Activated gamma-delta T cell (primary cell): ENCODE data around the gene SIGLEC9.

Experiments used
- DNase-seq: peaks from one replicate; lab custom pipeline; 2025; lab: John Stamatoyannopoulos, UW

Gene SIGLEC9

GRCh38 chr19:51097166-51097738 is 27.5 kb upstream of the SIGLEC9 start:
- DNase-seq, result no peak

DNA sequence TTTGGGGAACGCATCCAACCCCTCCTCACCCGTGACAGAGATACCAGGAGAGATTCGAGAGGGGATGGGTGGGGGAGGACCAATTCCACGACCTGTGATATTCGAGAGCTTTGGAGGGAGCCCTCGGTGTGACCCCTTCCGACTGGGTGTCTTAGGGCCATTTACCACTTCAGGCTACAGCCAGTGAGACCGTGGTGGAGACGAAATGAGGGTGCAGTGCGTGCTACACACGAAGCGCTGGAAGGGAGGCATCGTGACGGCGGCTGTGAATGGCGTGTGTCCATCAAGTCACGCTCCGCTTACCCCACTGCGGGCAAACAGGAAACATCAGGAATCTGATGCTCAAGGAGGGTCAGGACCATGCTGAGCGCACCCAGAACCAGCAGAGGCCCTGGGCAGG is 26.9 kb upstream of the SIGLEC9 start:
- no peak for DNase-seq

DNA sequence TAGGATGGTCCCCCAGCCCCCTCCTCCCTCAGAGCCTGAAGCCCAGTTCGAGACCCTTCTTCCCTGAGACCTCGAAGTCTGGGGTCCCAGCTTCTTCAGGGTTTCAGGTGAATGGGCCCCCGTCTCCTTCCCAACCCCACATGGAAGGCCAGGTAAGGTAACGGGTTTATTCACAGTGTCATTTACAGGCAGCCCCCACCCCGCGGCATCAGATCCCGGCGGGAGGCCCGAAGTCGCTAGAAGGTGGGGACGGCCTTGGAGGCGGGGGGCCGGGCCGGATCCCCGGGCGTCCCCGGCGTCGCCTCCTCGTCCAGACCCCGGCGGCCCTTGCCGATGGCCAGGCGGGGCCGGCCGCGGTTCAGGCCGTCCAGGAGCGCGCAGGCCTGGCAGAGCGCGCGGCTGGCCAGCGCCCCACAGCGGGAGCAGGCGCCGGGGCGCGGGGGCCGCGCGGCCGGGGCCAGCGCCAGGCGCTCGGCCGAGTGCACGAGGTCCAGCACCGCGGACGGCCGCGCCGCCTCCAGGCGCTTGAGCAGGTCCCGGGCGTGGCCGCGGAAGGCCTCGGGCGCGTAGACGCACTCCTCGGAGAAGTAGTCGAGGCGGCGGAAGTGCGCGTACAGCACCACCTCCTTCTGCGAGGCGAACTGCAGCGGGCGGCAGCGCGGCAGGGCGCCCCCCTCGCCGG is 26.2 kb upstream of the SIGLEC9 start:
- no peak for DNase-seq

GRCh38 chr19:51099047-51099382 is 25.7 kb upstream of the SIGLEC9 start:
- no peak for DNase-seq

- no peak for DNase-seq
Measured at GRCh38 chr19:51100601-51101000, 24.1 kb upstream of the SIGLEC9 start.

- no peak for DNase-seq
Measured at GRCh38 chr19:51101171-51101865, 23.4 kb upstream of the SIGLEC9 start.

DNA sequence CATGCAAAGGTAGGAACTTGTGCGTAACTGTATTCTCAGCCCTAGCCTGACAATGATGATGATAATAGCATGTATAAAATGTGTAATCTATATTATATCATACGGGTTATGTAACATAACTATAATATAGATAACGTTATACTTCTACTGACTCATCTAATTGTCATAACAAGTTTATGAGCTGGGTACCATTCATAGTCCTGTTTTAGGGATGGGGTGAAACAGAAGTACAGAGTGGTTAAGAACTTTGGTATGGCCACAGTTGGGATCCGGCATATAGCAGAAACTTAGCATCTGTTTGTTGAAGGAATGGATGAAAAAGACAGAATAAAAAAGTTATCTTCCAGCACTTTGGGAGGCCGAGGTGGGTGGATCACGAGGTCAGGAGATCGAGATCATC is 21.7 kb upstream of the SIGLEC9 start:
- DNase-seq, result no peak

- DNase-seq, result no peak
Measured at GRCh38 chr19:51103926-51104341, 20.8 kb upstream of the SIGLEC9 start.

- no peak for DNase-seq
Measured at GRCh38 chr19:51107406-51108065, 17.2 kb upstream of the SIGLEC9 start.

- peak; percentile 94 for DNase-seq
Measured at GRCh38 chr19:51108066-51108804, 16.5 kb upstream of the SIGLEC9 start, which contains the start of gene CTU1. CTU1 (minus strand) TSS chr19:51108409; CDS start chr19:51104569, 3,840 bp downstream.

- no peak for DNase-seq
Measured at GRCh38 chr19:51108805-51109146, 15.9 kb upstream of the SIGLEC9 start.

GRCh38 chr19:51110666-51110971 is 14.1 kb upstream of the SIGLEC9 start:
- no peak for DNase-seq

- no peak for DNase-seq
Measured at GRCh38 chr19:51111606-51112005, 13.1 kb upstream of the SIGLEC9 start.

GRCh38 chr19:51114087-51114729 is 10.5 kb upstream of the SIGLEC9 start:
- no peak for DNase-seq

GRCh38 chr19:51116736-51117286 is 7.9 kb upstream of the SIGLEC9 start:
- DNase-seq, result no peak

GRCh38 chr19:51119101-51119500 is 5.6 kb upstream of the SIGLEC9 start:
- no peak for DNase-seq

- DNase-seq, result no peak
Measured at GRCh38 chr19:51119611-51120010, 5.1 kb upstream of the SIGLEC9 start.

DNA sequence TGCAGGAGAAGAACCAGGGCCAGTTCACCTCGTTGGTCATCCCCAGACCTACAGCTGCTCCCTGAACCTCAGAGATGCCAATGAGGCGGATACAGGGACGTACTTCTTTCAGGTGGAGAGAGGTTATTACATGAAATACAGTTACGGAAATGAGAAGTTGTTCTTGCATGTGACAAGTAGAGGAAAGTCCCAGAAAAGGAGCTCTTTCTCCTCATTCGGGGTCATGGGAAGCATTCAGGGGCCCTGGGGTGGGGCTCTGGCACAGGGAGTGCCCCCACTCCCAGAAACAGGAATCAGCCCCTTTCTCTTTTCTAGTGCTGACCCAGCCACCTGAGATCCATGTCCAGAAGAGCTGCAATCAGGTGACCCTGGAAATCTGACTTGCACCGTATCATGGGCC is 4.5 kb upstream of the SIGLEC9 start:
- DNase-seq, result no peak

GRCh38 chr19:51121257-51121656 is 3.4 kb upstream of the SIGLEC9 start:
- DNase-seq, result no peak

DNA sequence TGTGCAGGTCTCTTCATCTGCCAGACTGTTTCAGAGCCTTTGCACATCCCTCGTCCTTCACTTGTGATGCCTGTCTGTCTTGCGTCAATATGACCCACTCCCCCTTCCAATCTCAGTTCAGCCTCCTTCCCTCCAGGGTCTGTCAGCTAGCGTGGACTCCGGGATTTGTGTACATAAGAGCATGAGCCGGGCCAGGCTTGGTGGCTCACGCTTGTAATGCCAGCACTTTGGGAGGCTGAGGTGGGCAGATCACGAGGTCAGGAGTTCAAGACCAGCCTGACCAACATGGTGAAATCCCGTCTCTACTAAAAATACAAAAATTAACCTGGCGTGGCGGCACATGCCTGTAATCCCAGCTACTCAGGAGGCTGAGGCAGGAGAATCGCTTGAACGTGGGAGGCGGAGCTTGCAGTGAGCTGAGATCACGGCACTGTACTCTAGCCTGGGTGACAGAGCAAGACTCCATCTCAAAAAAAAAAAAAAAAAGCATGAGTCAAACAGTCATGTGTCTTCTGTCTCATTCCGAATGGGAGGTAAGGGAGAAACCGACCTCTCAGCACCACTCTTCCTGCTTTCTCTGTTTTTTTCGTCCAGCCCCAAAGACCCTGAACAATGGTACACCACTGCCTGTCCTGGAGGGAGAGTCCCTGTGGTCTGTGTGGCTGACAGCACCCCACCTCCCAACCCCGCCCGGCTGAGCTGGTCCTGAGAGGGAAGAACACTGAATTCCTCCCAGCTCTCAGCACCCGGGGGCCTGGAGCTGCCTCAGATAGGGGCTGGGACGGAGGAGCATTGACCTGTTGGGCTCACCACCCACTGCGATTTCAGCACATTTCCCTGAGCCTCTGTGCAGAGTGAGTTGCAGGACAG is 2.4 kb upstream of the SIGLEC9 start:
- no peak for DNase-seq

DNA sequence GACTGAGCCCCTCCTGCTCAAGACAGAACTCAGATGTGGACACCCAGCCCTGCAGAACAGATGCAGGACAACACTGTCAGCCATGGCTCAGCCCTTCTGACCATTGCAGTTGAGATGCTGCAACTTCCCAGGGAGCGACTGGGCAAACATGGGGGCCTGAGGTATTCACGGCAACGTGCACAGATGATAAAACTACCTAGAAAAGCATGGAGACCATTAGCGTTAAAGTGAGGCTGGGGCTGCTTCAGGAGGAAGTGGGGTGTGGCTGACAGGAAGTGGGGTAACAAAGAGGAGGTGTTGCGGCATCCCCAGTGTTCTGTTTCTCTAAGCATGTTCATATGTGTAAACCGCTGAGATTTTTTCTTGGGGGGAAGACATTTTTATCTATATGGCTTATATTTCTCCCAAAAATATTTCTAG is 1.3 kb upstream of the SIGLEC9 start:
- no peak for DNase-seq
